ENCODE data around the gene ABHD14A. TPM values are rescaled to one million over a fixed set of nuclear protein-coding genes. Genes with fewer than 3 reads are reported as not detected.

Gene ABHD14A
- total RNA-seq, 4 donors from 2014 or later, result 2.2 to 14.8 (median 5.0) TPM

DNA sequence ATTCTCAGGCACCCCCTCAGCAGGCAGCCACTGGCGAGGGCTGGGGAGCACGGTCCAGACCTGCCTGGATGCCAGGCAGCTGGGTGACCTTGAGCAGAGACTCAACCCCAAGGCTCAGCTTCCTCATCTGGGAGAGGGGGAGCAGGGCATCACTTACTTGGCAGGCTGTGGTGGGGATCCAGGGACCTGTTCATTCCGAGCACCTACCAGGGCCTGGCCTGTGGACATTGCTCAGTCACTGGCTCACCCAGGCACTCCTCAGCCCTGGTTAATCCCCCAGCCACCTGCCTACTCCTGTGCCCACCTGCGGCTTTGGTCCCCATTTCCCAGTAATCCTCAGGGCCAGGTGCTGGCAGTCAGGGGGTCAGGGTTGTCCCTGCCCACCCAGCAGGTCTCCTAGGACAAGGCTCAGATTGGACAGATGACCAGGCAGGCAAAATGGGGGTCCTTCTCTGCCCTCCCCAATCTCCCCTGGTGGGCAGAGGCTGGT lies 30.1 kb downstream of the ABHD14A start:
- TF ChIP-seq POLR2A (IDR thresholded peaks at IDR 0.05), result no peak
- TF ChIP-seq, protein P1, sequence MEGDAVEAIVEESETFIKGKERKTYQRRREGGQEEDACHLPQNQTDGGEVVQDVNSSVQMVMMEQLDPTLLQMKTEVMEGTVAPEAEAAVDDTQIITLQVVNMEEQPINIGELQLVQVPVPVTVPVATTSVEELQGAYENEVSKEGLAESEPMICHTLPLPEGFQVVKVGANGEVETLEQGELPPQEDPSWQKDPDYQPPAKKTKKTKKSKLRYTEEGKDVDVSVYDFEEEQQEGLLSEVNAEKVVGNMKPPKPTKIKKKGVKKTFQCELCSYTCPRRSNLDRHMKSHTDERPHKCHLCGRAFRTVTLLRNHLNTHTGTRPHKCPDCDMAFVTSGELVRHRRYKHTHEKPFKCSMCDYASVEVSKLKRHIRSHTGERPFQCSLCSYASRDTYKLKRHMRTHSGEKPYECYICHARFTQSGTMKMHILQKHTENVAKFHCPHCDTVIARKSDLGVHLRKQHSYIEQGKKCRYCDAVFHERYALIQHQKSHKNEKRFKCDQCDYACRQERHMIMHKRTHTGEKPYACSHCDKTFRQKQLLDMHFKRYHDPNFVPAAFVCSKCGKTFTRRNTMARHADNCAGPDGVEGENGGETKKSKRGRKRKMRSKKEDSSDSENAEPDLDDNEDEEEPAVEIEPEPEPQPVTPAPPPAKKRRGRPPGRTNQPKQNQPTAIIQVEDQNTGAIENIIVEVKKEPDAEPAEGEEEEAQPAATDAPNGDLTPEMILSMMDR (IDR thresholded peaks at IDR 0.05), result no peak
- 75 to 94% methylated on average over 3 to 4 of the region's 4 CpGs for WGBS, 2 donors
- no peak overlapping the region for H3K4me3 ChIP-seq (ENCODE audit: low read depth, poor library complexity, severe bottlenecking)
- DNase-seq (ENCODE audit: low spot score in 2 of 2), result no peak
- intact Hi-C loops (cut with DNase I; ENCODE audit: low total_unique reads), result loop anchor here (5.0 kb wide), 2 partner anchors 117 to 137 kb away; no protein-coding TSS in a partner anchor

DNA sequence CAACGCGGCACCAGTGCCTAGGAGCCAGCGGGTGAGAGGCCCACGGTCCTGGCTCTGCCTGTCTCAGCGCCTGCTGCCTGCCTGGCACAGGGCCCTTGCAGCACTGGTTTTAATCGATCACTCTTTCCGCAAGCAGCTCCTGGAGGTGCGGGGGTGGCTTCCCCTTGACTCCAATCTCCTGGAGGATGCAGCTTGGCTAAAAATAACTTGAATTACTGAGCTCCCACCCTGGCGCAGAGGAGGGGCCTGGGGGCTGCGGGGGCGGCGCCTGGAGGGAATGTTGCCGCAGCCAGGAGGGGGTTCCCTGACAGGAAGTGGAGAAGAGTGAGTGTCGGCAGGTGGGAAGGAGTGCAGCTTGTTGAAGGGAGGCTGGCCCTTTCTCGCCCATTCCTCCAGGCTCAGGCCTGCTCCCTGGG lies 30.7 kb downstream of the ABHD14A start:
- 2 to 10% methylated on average over 14 to 15 of the region's 15 CpGs for WGBS, 2 donors
- intact Hi-C loops (cut with DNase I; ENCODE audit: low total_unique reads), result no loop called here
- no peak for DNase-seq (ENCODE audit: low spot score in 2 of 2)
- no peak for TF ChIP-seq POLR2A (IDR thresholded peaks at IDR 0.05)
- TF ChIP-seq, protein P1 (IDR thresholded peaks at IDR 0.05), result no peak
- no peak overlapping the region for H3K4me3 ChIP-seq (ENCODE audit: low read depth, poor library complexity, severe bottlenecking)

DNA sequence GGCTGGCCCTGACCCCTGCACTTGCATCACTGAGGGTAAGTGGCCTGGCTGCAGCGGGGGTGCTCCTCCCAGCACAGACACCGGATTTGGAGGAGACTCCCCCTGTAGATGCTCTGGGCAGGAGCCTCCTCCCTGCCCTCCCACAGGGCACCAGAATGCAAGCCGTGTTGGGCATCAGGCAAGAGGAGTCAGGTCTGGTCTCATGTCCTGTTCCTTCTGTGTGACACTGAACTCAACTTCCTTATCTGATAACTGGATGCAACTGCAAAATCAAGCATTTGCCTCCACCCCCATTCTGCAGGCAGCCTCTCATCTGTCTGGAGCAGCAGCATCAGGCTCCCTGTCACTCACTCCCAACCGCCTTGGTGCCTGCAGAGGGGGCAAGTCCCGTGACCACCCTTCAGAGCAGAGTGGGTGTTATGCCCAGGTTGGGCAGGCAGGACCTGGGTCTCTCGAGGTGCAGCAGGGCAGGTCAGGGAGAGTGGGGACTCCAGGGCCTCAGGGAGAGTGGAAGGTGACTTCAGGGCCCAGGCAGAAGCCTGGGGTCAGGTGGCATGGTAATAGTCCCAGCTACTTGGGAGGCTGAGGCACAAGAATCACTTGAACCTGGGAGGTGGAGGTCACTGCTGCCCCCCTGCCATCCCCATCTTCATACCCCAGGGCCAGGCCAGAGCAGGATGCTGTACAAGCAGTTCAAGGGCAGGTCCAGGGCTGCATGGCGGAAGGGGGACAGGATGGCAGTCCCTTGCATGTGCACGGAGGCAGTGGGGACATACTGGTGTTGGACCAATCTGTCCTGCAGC lies 31.4 kb downstream of the ABHD14A start:
- H3K4me3 ChIP-seq (ENCODE audit: low read depth, poor library complexity, severe bottlenecking), result no peak overlapping the region
- 50 to 65% methylated on average over 4 to 6 of the region's 8 CpGs for WGBS, 2 donors
- intact Hi-C loops (cut with DNase I; ENCODE audit: low total_unique reads), result no loop called here
- TF ChIP-seq, protein P1 (IDR thresholded peaks at IDR 0.05), result no peak
- no peak for TF ChIP-seq POLR2A (IDR thresholded peaks at IDR 0.05)
- no peak for DNase-seq (ENCODE audit: low spot score in 2 of 2)

DNA sequence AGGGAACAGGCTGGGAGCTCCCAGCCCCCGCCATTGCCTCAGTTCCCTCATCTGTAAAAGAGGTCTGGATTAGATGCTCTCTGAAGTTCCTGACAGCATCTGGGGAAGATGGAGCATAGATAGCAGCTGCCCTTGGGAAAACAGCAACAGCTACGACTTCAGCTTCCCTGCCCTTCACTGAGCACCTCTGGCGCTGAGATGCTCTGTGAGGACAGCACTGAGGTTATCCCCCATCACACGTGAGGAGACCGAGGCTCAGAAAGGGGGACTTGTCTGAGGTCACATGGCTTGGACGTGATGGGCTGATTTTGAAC lies 31.9 kb downstream of the ABHD14A start:
- WGBS, 2 donors, result 79 to 93% methylated on average over 6 of the region's 6 CpGs
- TF ChIP-seq POLR2A (IDR thresholded peaks at IDR 0.05), result no peak
- TF ChIP-seq, protein P1 (IDR thresholded peaks at IDR 0.05), result no peak
- intact Hi-C loops (cut with DNase I; ENCODE audit: low total_unique reads), result no loop called here
- no peak for DNase-seq (ENCODE audit: low spot score in 2 of 2)
- H3K4me3 ChIP-seq (ENCODE audit: low read depth, poor library complexity, severe bottlenecking), result no peak overlapping the region

DNA sequence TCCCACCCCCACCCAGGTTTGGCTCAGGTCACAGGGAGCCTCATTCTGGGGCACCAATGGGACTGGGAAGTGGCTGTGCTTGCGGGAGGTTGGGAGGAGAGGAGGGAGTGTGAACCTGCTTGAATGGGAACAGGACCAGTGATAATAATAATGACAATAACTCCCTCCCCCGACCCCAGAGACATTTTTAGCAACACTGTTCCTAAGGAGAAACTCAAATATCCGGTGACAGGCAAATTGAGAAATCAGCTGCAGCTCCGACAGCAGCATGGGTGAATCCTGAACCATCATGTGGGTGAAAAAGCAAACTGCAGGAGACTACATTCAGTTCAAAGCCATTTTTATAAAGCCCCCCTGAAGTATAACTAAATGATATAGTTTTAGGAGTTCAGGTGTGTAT lies 32.4 kb downstream of the ABHD14A start:
- H3K4me3 ChIP-seq (ENCODE audit: low read depth, poor library complexity, severe bottlenecking), result no peak overlapping the region
- DNase-seq (ENCODE audit: low spot score in 2 of 2), result no peak
- intact Hi-C loops (cut with DNase I; ENCODE audit: low total_unique reads), result no loop called here
- TF ChIP-seq POLR2A (IDR thresholded peaks at IDR 0.05), result no peak
- TF ChIP-seq, protein P1 (IDR thresholded peaks at IDR 0.05), result no peak
- 75 to 82% methylated on average over 4 of the region's 4 CpGs for WGBS, 2 donors

DNA sequence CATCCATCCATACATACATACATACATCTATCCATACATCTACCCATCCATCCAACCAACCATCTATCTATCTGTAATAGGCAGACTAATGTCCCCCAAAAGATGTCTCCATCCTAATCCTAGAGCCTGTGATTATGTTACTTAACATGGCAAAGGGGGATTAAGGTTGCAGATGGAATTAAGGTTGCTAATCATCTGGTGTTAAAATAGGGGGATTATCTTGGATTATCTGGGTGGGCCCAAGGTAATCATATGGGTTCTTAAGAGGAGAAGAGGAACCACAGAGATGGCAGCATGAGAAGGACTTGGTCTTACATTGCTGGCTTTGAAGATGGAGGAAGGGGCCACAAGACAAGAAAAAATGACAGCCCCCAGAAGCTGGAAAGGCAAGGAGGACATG lies 35.6 kb downstream of the ABHD14A start:
- H3K4me3 ChIP-seq (ENCODE audit: low read depth, poor library complexity, severe bottlenecking), result no peak overlapping the region
- intact Hi-C loops (cut with DNase I; ENCODE audit: low total_unique reads), result no loop called here
- DNase-seq (ENCODE audit: low spot score in 2 of 2), result no peak
- TF ChIP-seq, protein P1 (IDR thresholded peaks at IDR 0.05), result no peak
- no peak for TF ChIP-seq POLR2A (IDR thresholded peaks at IDR 0.05)

Data from lower leg skin (tissue), 4 donors.